PC-9 (cell line): ENCODE results near the gene LIX1L.

Experiments
- CTCF ChIP-seq: fragments of 200-600 bp; sonication (generic); conservative IDR thresholded peaks from 2 replicates; pipeline ENCODE4 v1.6.1; 2017; ENCODE audit warnings: mixed run types, antibody characterized with exemption, mild to moderate bottlenecking, moderate library complexity
- EZH2 ChIP-seq: fragments of 200-600 bp; sonication (generic); IDR thresholded peaks from 2 replicates; pipeline ENCODE4 v1.8.0; 2017; ENCODE audit warnings: antibody characterized with exemption, low read depth

- TF ChIP-seq CTCF: no peak
- no peak for TF ChIP-seq EZH2
These were observed 1.5 kb downstream of the LIX1L start for GRCh38 chr1:145956361-145956760.
